ENCODE measurements around the gene DNAJC13.

DNA sequence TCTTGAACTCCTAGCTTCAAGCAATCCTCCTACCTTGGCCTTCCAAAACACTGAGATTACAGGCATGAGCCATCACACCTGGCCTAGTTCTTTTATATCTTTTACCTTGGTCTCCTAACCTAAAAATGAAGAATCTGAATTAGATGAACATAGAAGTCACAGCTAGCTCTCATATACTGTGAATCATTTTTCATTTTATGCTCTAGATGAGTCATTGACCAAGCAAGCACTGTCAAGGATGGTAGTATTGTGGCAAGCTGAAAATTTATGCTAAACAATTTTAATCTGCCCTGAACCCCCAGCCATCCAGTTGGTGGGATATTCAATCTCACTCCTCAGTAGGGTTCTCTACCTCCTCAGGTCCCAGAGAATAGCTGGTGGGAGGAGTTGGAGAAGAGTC lies 48.3 kb upstream of the DNAJC13 start:
- TF ChIP-seq, protein P1, sequence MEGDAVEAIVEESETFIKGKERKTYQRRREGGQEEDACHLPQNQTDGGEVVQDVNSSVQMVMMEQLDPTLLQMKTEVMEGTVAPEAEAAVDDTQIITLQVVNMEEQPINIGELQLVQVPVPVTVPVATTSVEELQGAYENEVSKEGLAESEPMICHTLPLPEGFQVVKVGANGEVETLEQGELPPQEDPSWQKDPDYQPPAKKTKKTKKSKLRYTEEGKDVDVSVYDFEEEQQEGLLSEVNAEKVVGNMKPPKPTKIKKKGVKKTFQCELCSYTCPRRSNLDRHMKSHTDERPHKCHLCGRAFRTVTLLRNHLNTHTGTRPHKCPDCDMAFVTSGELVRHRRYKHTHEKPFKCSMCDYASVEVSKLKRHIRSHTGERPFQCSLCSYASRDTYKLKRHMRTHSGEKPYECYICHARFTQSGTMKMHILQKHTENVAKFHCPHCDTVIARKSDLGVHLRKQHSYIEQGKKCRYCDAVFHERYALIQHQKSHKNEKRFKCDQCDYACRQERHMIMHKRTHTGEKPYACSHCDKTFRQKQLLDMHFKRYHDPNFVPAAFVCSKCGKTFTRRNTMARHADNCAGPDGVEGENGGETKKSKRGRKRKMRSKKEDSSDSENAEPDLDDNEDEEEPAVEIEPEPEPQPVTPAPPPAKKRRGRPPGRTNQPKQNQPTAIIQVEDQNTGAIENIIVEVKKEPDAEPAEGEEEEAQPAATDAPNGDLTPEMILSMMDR (IDR thresholded peaks at IDR 0.05; ENCODE audit: low read length): no peak
- no peak for TF ChIP-seq EZH2 (optimal IDR thresholded peaks at IDR 0.05; ENCODE audit: low read depth, low read length)
- TF ChIP-seq EZH2phosphoT487 (IDR thresholded peaks at IDR 0.05; ENCODE audit: low read length): no peak
